ENCODE results near the gene OTOP1. TPM values are rescaled to one million over a fixed set of nuclear protein-coding genes. Genes with fewer than 3 reads are reported as not detected.
"Not testable (repeated sequence)": the region's sequence is repeated elsewhere in the genome, so short reads cannot be mapped to it uniquely, and the experiment has no call there.

The OTOP1 gene
- total RNA-seq, 1 donor from 2014 or later, result not detected

DNA sequence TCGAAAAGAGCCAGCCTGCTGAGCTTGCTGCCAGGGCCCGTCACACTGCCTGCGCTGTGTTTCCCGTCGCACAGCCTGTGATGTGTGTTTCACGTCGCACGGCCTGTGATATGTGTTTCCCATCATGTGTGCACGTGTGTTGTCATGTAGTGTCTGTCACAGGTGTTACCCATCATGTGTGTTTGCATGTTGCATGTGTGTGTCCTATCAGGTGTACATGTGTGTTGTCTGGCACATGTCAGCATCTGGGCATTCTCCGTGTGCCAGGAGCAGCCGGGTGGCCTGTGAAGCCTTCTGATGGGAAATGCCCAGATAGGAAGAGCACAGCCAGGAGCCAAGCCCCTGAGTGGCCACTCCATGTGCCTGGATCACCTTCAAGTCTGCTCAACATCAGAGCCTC lies 85.5 kb downstream of the OTOP1 start:
- not testable (repeated sequence) for H3K27ac Mint-ChIP-seq (ENCODE audit: unreplicated experiment); H3K36me3 ChIP-seq (ENCODE audit: insufficient read depth, low read length); H3K4me1 Mint-ChIP-seq (ENCODE audit: low read depth, unreplicated experiment); H3K9ac ChIP-seq (ENCODE audit: low read length); H3K4me3 ChIP-seq (ENCODE audit: insufficient read depth, low read depth, low read length); FAIRE-seq; H3K79me2 ChIP-seq (ENCODE audit: insufficient read depth, low read length); H2AFZ ChIP-seq (ENCODE audit: low read depth, low read length); H3K27me3 ChIP-seq (ENCODE audit: insufficient read depth, low read length); H3K4me1 ChIP-seq (ENCODE audit: insufficient read depth, low read length); H3K36me3 Mint-ChIP-seq (ENCODE audit: low read depth, unreplicated experiment); DNase-seq (ENCODE audit: low read depth); H3K4me3 Mint-ChIP-seq (ENCODE audit: unreplicated experiment); H3K9me3 Mint-ChIP-seq (ENCODE audit: unreplicated experiment); H3K4me2 ChIP-seq (ENCODE audit: low read length); H4K20me1 ChIP-seq (ENCODE audit: insufficient read depth, low read length); H3K9me3 ChIP-seq (ENCODE audit: insufficient read depth, low read depth, low read length); H3K27ac ChIP-seq (ENCODE audit: low read depth, low read length)
- peaks cover 45% of the 10 kb centered on the region for H3K27me3 Mint-ChIP-seq (ENCODE audit: low read depth, unreplicated experiment)

Other genes starting within 250 kb of the OTOP1 start
- 15.2 and 15.9 TPM in 2 replicates for gene TMEM128, start 21.3 kb upstream of the OTOP1 start, total RNA-seq
- 12.0 and 13.5 TPM in 2 replicates for gene LYAR, start 63.2 kb upstream of the OTOP1 start, total RNA-seq
- gene ZBTB49, start 63.3 kb upstream of the OTOP1 start, total RNA-seq, result 4.4 and 5.5 TPM in 2 replicates
- 6.7 and 10.6 TPM in 2 replicates for gene NSG1, start 160.2 kb upstream of the OTOP1 start, total RNA-seq

Data from astrocyte (in vitro differentiated cells and primary cell).